22Rv1 (cell line): ENCODE data around the gene NRG3.

Experiments
- CTCF ChIP-seq: fragments of 450-650 bp; IDR thresholded peaks from 2 replicates; pipeline ENCODE4 v1.5.1; 2017; ENCODE audit warnings: mild to moderate bottlenecking
- ZFX ChIP-seq: fragments of 450-650 bp; IDR thresholded peaks from 2 replicates; pipeline ENCODE4 v1.6.1; 2017; ENCODE audit warnings: antibody characterized with exemption, borderline replicate concordance

GRCh38 chr10:82968533-82968932 is 1093.5 kb downstream of the NRG3 start:
- TF ChIP-seq CTCF (no peak), ZFX (no peak)
